Measurements from ENCODE around the gene RCC1.
"Not testable (repeated sequence)": the region's sequence is repeated elsewhere in the genome, so short reads cannot be mapped to it uniquely, and the experiment has no call there.

RCC1 gene

GRCh38 chr1:28551381-28551780 lies 45.5 kb downstream of the RCC1 start:
- no peak for DNase-seq

GRCh38 chr1:28552758-28553663 lies 47.2 kb downstream of the RCC1 start, which contains the start of gene TRNAU1AP:
TRNAU1AP (plus strand) TSS chr1:28553085; CDS start chr1:28553111, 26 bp downstream.
- peak; percentile 95 for DNase-seq

GRCh38 chr1:28560886-28561285 lies 55.0 kb downstream of the RCC1 start:
- DNase-seq, result no peak

- DNase-seq, result no peak
Measured at GRCh38 chr1:28564310-28564709, 58.5 kb downstream of the RCC1 start.

- DNase-seq, result no peak
Measured at GRCh38 chr1:28565040-28565439, 59.2 kb downstream of the RCC1 start.

GRCh38 chr1:28565726-28566125 lies 59.9 kb downstream of the RCC1 start:
- no peak for DNase-seq

- DNase-seq, result no peak
Measured at GRCh38 chr1:28566931-28567330, 61.1 kb downstream of the RCC1 start.

- DNase-seq, result no peak
Measured at GRCh38 chr1:28571911-28572310, 66.1 kb downstream of the RCC1 start.

- not testable (repeated sequence) for DNase-seq
Measured at GRCh38 chr1:28572891-28573290, 67.0 kb downstream of the RCC1 start.

GRCh38 chr1:28573564-28573963 lies 67.7 kb downstream of the RCC1 start:
- no peak for DNase-seq

GRCh38 chr1:28577052-28577678 lies 71.3 kb downstream of the RCC1 start:
- peak; percentile 30 for DNase-seq

- DNase-seq, result peak; percentile 12
Measured at GRCh38 chr1:28577738-28578536, 72.1 kb downstream of the RCC1 start.

GRCh38 chr1:28578696-28579218 lies 72.9 kb downstream of the RCC1 start:
- DNase-seq, result no peak

GRCh38 chr1:28579401-28579800 lies 73.6 kb downstream of the RCC1 start:
- DNase-seq, result no peak

- DNase-seq, result peak; percentile 64
Measured at GRCh38 chr1:28580722-28581530, 75.1 kb downstream of the RCC1 start.

GRCh38 chr1:28581531-28582247 lies 75.8 kb downstream of the RCC1 start:
- DNase-seq, result peak; percentile 93

- DNase-seq, result no peak
Measured at GRCh38 chr1:28582248-28582615, 76.4 kb downstream of the RCC1 start.

GRCh38 chr1:28586585-28587391 lies 80.9 kb downstream of the RCC1 start:
- DNase-seq, result not testable (repeated sequence)
